Right renal pelvis (tissue), 4 donors: ENCODE measurements around the gene ADGRL1. TPM values are rescaled to one million over a fixed set of nuclear protein-coding genes. Genes with fewer than 3 reads are reported as not detected.
"Not testable (repeated sequence)": the region's sequence is repeated elsewhere in the genome, so short reads cannot be mapped to it uniquely, and the experiment has no call there.

Experiments
- DNase-seq, 4 donors: peaks; one replicate each; pipeline ENCODE4 v3.0.0-alpha.2; 2013; ENCODE audit warnings: low read depth in 4 of 4, low spot score in 3 of 4, missing footprints in 1 of 4
- polyA plus RNA-seq, 4 donors: library from polyadenylated mRNA; unstranded; fragments of 120-200 nt; gene quantifications; one replicate each; pipeline ENCODE4 v1.2.1, GENCODE V29; 2013; ENCODE audit not compliant: insufficient read length in 4 of 4

Gene ADGRL1
- polyA plus RNA-seq, 4 donors, result 34.3 to 45.4 (median 38.1) TPM

DNA sequence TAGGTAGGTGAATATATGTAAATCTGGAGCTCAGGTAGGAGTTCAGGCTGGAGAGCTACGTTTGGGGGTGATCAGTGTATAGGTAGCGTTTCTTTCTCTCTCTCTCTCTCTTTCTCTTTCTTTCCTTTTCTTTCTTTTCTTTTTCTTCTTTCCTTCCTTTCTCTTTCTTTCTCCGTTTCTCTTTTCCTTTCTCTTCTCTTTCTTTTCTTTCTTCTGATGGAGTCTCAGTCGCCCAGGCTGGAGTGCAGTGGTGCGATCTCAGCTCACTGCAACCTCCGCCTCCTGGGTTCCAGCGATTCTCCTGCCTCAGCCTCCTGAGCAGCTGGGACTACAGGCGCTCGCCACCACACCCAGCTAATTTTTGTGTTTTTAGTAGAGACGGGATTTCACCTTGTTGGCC, 59.8 kb downstream of the ADGRL1 start:
- DNase-seq, result not testable (repeated sequence)

DNA sequence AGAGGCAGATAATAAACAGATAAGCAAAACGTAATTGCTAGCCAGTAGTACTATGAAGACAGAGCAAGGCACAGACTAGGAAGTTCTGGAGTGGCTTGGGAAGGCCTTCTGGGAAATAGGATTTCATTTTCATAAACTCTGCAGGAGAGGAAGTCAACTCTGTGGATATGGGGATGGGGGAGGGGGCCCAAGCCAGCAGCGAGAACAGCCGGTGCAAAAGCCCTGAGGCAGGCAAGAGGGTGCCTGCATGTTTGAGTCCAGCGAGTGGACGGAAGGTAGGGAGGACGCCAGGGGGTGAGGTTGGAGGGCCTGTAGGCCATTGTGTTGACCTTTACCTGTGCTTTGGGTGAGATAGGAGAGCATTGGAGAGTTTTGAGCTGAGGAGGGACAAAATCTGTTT, 60.6 kb downstream of the ADGRL1 start:
- no peak for DNase-seq

- no peak for DNase-seq
Measured at GRCh38 chr19:14142262-14143190, 63.4 kb downstream of the ADGRL1 start.

GRCh38 chr19:14141041-14141440, 64.9 kb downstream of the ADGRL1 start:
- DNase-seq, result no peak

GRCh38 chr19:14139944-14140343, 66.0 kb downstream of the ADGRL1 start:
- DNase-seq, result no peak

DNA sequence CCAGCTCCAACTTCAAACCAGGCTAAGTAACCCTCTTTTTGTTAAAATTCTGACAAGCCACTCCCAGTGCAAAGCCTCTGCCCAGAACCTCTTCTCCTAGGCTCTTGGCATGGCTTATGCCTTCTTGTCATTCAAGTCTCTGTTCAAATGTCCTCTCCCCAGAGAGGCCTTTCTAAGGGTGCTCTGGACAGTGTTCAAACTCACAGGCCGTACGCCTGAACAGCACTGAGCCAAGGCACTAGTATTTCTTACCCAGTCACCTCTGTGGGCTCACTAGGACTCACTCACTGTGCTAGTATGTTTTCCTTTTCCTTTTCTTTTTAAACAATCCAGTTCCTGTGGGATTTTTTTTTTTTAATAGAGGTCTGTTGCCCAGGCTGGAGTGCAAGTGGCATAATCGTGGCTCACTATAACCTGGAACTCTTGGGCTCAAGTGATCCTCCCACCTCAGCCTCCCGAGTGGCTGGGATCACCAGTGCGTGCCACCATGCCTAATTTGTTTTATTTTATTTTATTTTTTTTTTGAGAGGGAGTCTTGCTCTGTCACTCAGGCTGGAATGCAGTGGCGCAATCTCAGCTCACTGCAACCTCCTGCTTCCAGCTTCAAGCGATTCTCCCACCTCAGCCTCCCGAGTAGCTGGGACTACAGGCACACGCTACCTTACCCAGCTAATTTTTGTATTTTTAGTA, 67.2 kb downstream of the ADGRL1 start:
- no peak for DNase-seq

GRCh38 chr19:14136509-14137281, 69.3 kb downstream of the ADGRL1 start, which contains the start of gene ASF1B:
Gene ASF1B, minus strand, starts transcription at chr19:14136589. Its CDS starts 133 bp downstream, at chr19:14136456.
- peak; percentile 98 to 99 (median 98) for DNase-seq

DNA sequence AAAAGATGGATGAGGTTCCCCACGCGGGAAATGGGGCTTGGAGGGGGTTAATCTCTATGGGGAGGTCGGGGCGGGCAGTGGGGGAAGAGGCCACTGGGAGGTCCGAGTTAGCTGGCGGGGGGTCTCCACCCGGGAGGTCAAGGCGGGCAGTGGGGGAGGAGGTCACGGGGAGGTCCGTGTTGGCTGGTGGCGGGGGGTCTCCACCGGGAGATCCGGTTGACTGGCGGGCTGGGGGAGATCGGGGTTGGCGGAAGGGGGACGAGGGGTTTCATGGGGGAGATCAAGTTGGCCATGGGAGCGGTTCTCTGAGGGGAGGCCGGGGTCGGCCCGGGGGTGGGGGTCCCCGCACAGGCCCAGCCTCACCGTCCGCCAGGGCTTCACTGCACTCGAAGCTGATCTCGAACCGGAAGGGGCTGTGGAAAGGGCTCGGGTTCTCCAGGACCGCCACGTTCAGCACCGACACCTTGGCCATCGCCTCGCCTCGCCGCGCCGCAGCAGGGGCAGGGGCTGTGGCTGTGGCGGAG, 69.9 kb downstream of the ADGRL1 start:
- DNase-seq, result no peak

GRCh38 chr19:14135355-14135754, 70.6 kb downstream of the ADGRL1 start:
- no peak for DNase-seq

GRCh38 chr19:14127929-14128509, 78.0 kb downstream of the ADGRL1 start:
- no peak for DNase-seq

GRCh38 chr19:14127176-14127575, 78.8 kb downstream of the ADGRL1 start:
- DNase-seq, result no peak

DNA sequence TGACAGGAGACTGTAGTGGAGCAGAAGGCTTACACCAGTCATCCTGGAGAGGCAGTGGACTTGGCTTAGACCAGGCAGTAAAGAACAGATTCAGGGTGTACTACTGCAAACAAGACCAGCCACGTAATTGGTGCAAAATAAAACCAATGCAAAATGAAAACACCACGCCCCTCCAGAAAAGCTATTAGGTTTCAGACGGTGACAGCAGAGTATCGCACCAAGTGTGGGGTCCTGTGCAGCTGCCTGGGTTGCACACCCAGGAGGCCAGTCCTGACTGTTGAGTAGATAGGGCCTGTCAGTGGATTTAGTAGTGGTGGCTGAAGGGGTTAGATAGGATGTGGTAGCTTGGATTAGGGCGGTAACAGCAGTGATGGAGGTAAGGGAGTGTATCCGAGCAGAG, 83.0 kb downstream of the ADGRL1 start:
- DNase-seq, result no peak

DNA sequence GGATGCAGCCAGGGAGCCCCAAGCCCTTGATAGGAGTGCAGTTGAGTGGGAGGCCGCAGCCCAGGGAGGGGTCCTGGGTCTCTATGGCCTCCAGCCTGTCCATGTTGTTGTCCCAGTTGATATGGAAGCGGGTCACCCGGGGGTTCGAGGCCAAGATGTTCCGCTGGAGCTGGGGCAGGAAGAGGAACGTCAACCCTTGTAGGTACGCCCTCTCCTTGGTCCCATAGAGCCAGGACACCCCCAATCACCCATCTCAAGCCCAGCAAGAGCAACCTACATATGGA, 85.5 kb downstream of the ADGRL1 start:
- DNase-seq, result no peak

DNA sequence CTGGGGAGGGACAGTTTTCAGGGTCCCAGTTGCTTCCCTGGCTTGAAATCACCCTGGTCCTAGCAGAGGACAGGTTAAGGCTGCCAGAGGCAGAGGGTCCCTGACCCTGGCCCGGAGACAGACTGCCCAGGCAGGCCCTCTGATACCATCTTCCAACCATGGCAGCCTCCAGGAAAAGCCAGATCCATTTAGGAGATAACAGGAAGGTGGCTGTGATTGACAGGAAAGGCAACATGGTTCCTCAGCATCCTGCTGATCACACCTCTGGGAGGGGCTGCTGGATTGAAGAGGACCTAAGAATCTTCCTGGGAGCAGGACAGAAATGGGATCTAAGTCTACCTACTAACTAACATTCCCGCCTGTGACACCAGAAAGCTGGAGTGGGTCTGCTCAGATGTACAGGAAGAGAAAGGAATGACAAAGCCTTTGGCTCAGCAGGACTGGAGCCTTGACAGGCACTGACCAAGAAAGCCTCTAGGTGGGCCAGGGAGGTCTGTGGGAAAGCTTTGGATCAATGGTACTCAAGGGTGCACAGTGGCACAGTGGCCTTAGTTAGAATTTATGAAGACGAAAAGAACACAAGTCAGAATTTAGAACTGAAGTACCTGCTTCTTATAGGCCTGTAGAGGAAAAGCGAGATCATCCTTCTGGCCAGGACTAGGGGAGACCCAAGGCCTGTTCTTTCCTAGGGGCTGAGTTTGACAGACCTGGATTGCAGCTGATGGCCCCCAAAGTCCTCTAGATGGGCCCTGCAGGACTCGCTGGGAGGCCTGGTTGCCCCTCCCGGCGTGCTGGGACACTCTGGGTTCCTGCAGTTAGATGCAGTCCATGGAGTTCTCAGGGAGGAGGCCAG, 86.1 kb downstream of the ADGRL1 start:
- DNase-seq, result no peak

DNA sequence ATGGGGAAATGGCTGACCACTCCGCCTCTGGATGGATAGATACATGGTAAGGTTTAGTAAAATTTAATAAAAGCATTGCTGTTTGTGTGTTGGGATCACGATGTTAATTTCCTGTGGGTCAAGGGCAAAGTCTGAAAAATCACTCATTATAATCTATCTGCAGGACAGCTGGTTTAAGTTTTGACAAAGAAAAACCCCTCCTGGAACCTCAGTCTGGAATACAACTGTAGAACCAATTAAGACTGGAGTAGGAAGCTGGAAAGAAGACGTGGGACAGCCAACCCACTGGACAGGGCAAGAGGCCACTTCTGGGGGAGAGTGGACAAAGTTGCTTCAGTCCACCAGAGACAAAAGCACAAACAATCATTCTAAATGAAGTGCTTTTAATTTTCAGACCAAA, 86.8 kb downstream of the ADGRL1 start:
- no peak for DNase-seq

DNA sequence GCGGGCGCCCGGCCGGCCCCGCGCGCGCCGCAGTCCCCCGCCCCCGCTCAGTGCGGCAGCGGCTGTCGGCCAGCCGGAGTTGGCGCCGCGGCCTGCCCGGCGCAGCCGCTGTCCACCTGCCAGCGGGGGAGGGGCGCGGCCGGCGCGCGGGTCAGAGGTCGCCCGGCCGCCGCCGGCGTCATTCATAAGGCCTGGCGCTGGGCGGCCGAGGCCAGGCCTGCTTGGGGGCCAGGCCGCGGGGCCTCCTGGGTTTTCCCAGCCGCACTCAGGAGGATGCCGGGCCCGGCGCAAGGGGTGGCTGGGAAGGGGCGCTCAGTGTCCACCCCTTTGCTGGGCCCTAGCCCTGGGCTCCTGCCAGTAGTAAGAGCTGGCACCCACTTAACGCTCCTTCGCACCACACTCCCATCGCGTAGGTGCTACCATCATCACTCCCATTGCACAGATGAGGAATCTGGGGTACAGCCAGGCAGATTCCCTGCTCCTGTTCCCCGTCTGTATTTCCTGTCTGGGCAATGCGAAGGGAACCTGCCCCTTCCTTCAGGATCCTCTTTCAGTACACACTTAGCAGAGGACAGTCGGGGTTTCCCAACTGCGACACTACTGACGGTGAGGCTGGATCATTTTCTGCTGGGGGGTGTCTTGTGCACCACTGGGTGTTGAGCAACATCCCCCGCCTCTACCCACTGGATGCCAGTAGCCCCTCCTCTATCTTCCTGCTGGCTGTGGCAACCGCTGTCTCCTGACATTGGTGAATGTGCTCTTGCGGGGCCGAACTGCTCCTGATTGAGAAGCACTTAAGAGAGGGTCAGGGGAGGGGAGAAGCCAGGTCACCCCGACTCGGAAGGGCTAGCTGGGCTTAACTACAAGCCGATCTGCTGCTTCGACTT, 87.6 kb downstream of the ADGRL1 start:
- DNase-seq, result peak in 2 of 4 donors; percentile 36 to 56

GRCh38 chr19:14117668-14118164, 88.3 kb downstream of the ADGRL1 start, which contains the start of gene PRKACA:
Gene PRKACA, minus strand, starts transcription at chr19:14117762. Its CDS starts 215 bp downstream, at chr19:14117547.
- DNase-seq, result peak; percentile 96 to 98 (median 97)

DNA sequence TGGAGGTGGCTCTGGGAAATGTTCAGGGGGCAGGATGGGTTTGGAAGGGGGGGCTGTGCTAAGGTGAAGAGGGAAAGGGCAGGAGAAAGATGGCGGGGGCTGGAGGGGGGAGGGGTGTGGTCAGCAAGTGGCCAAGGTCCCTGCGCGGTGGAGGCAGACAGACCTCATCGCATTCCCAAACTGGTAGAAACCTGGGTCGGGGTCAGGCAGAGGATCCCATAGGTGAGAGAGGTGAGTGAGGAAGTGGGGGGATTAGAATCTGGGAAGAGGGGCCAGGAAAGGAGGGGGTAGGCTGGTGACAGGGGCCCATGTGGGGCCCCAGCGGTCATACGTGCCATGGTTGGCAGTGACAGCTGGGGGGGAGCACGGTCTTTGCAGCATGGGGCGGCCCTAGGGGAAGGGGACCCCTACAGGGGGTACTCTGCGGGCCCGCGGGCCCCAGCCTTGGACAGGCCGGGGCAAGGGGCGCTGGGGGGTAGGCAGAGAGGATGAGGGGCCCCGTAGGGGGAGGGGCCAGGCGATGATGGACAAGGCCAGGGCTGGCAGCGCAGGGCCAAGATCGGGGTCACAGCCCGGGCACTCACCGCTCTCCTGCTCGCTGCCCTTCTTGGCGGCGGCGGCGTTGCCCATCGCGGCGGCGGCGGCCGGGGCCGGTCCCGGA, 88.9 kb downstream of the ADGRL1 start:
- no peak for DNase-seq
